ENCODE results near the gene SERPINB7.
A peak's percentile ranks its signal among the peaks of the same experiment; 100 is the strongest.

Gene SERPINB7

GRCh38 chr18:63775166-63775730 lies at the start of gene SERPINB7:
Gene SERPINB7, plus strand, starts transcription at chr18:63775418. Its CDS starts 6,955 bp downstream, at chr18:63782373.
- peak; percentile 63 for DNase-seq (ENCODE audit: low read depth, low spot score)
- no peak for TF ChIP-seq CTCF (IDR thresholded peaks at IDR 0.05; ENCODE audit: insufficient read depth, low read length, missing control alignments)
- POLR2A ChIA-PET: no interaction called here
- no peak within 1 kb of the TSS for H3K4me3 ChIP-seq (ENCODE audit: low read depth, low read length)
- CTCF ChIA-PET: interaction anchor here (1.8 to 2.5 kb wide), 3 partner anchors 34 to 197 kb away, joined by 5 to 12 read pairs (median 9); no protein-coding TSS in a partner anchor

- H3K4me3 ChIP-seq (ENCODE audit: low read depth, low read length): no peak overlapping the region
- TF ChIP-seq CTCF (IDR thresholded peaks at IDR 0.05; ENCODE audit: insufficient read depth, low read length, missing control alignments): no peak
- DNase-seq (ENCODE audit: low read depth, low spot score): no peak
- POLR2A ChIA-PET: no interaction called here
- CTCF ChIA-PET: interaction anchor here (0.9 to 2.9 kb wide), 3 partner anchors 15 to 94 kb away, joined by 3 to 11 read pairs (median 4); no protein-coding TSS in a partner anchor
These were observed 49.3 kb upstream of the SERPINB7 start for GRCh38 chr18:63725682-63726480.

- TF ChIP-seq CTCF (IDR thresholded peaks at IDR 0.05; ENCODE audit: insufficient read depth, low read length, missing control alignments): no peak
- POLR2A ChIA-PET: no interaction called here
- no peak for DNase-seq (ENCODE audit: low read depth, low spot score)
- H3K4me3 ChIP-seq (ENCODE audit: low read depth, low read length): no peak overlapping the region
- CTCF ChIA-PET: interaction anchor here (0.6 to 2.6 kb wide), 7 partner anchors 8 to 217 kb away, joined by 3 to 17 read pairs (median 4); partner anchors contain the start of gene SERPINB11
These were observed 44.4 kb upstream of the SERPINB7 start for GRCh38 chr18:63730773-63731172.

- ChIA-PET CTCF (interaction anchor here (0.6 to 2.7 kb wide), 8 partner anchors 9 to 217 kb away, joined by 3 to 17 read pairs (median 4); partner anchors contain the start of gene SERPINB11), POLR2A (no interaction called here)
- TF ChIP-seq CTCF (IDR thresholded peaks at IDR 0.05; ENCODE audit: insufficient read depth, low read length, missing control alignments): no peak
- H3K4me3 ChIP-seq (ENCODE audit: low read depth, low read length): no peak overlapping the region
- no peak for DNase-seq (ENCODE audit: low read depth, low spot score)
These were observed 44.0 kb upstream of the SERPINB7 start for GRCh38 chr18:63731215-63731614.

- TF ChIP-seq CTCF (IDR thresholded peaks at IDR 0.05; ENCODE audit: insufficient read depth, low read length, missing control alignments): no peak
- POLR2A ChIA-PET: no interaction called here
- CTCF ChIA-PET: interaction anchor here (1.8 to 9.9 kb wide), 2 partner anchors 159 to 224 kb away, joined by 5 to 499 read pairs; no protein-coding TSS in a partner anchor
- no peak for DNase-seq (ENCODE audit: low read depth, low spot score)
- H3K4me3 ChIP-seq (ENCODE audit: low read depth, low read length): no peak overlapping the region
These were observed 38.3 kb upstream of the SERPINB7 start for GRCh38 chr18:63736876-63737275.

- DNase-seq (ENCODE audit: low read depth, low spot score): no peak
- TF ChIP-seq CTCF (IDR thresholded peaks at IDR 0.05; ENCODE audit: insufficient read depth, low read length, missing control alignments): peak; percentile 55
- ChIA-PET POLR2A (interaction anchor here (0.6 kb wide), 1 partner anchor 89 kb away, joined by 4 read pairs; no protein-coding TSS in a partner anchor), CTCF (interaction anchor here (0.6 to 9.9 kb wide), 71 partner anchors 9 to 421 kb away, joined by 3 to 499 read pairs (median 5); partner anchors contain the start of genes SERPINB11, SERPINB13 and SERPINB7)
- H3K4me3 ChIP-seq (ENCODE audit: low read depth, low read length): no peak overlapping the region
These were observed 33.4 kb upstream of the SERPINB7 start for GRCh38 chr18:63741769-63742168.
